K562 (cell line): ENCODE data around the gene CCDC88A.

Experiments used
- KLF13 ChIP-seq: fragments of 450-650 bp; IDR thresholded peaks from 2 replicates; pipeline ENCODE4 v1.6.1; 2016; ENCODE audit warnings: missing genetic modification characterization, low read depth, mild to moderate bottlenecking, missing compliant biosample characterization, moderate library complexity, borderline replicate concordance
- MYC ChIP-seq, 2 experiments: fragments of 250-450 bp in 1 of 2; sonication (Bioruptor Pico) in 1 of 2; IDR thresholded peaks; 2 replicates each; pipeline versions ENCODE4 v1.5.1 to v1.6.1; 2012 to 2021; ENCODE audit warnings: low read depth in 2 of 2, borderline replicate concordance in 1 of 2, improper control_type of control experiment in 1 of 2, low read length in 1 of 2, mild to moderate bottlenecking in 1 of 2, moderate library complexity in 1 of 2
- PHB2 ChIP-seq: fragments of 450-650 bp; IDR thresholded peaks from 2 replicates; pipeline ENCODE4 v1.6.1; 2017; ENCODE audit warnings: low read depth
- POLR2A ChIP-seq: fragments of 450-650 bp; conservative IDR thresholded peaks from 2 replicates; pipeline ENCODE4 v1.6.1; 2016
- SOX6 ChIP-seq: fragments of 450-650 bp; IDR thresholded peaks from 2 replicates; pipeline ENCODE4 v1.6.1; 2014; ENCODE audit warnings: mild to moderate bottlenecking
- SREBF1 ChIP-seq: fragments of 150-350 bp; IDR thresholded peaks from 2 replicates; pipeline ENCODE4 v1.6.1; 2014; ENCODE audit warnings: antibody characterized with exemption, low read depth, low read length, borderline replicate concordance
- ZNF175 ChIP-seq: fragments of 200-800 bp; sonication (Bioruptor generic); IDR thresholded peaks from 2 replicates; pipeline ENCODE4 v1.6.1; 2016; ENCODE audit warnings: low read depth, mild to moderate bottlenecking, missing genetic modification characterization, missing compliant biosample characterization
- ZNF3 ChIP-seq: fragments of 250-450 bp; sonication (Bioruptor Pico); IDR thresholded peaks from 2 replicates; pipeline ENCODE4 v1.5.0; 2021; ENCODE audit warnings: mild to moderate bottlenecking, moderate library complexity
- TF ChIP-seq, protein P1 (sequence below): fragments of 250-450 bp; sonication (Bioruptor Pico); IDR thresholded peaks from 2 replicates; pipeline ENCODE4 v1.8.0; 2021; ENCODE audit warnings: moderate library complexity, mild to moderate bottlenecking, inconsistent platforms
- TF ChIP-seq, protein P2 (sequence below), 3 experiments: IDR thresholded peaks in 2 of 3; conservative IDR thresholded peaks in 1 of 3; 2 replicates each; pipeline ENCODE4 v1.5.1; 2011 to 2012; ENCODE audit warnings: low read length in 3 of 3, mild to moderate bottlenecking in 3 of 3, control low read depth in 2 of 3, improper control_type of control experiment in 1 of 3, inconsistent platforms in 1 of 3, low read depth in 1 of 3, mixed read lengths in 1 of 3, moderate library complexity in 1 of 3; ENCODE audit not compliant: insufficient read depth in 2 of 3
- TF ChIP-seq, protein P3 (sequence below): fragments of 250-450 bp; sonication (Bioruptor Pico); IDR thresholded peaks from 2 replicates; pipeline ENCODE4 v1.8.0; 2022; ENCODE audit warnings: moderate library complexity, mild to moderate bottlenecking, inconsistent platforms
- TF ChIP-seq, protein P4 (sequence below): IDR thresholded peaks from 2 replicates; pipeline ENCODE4 v1.6.1; 2016; ENCODE audit warnings: missing genetic modification characterization, missing compliant biosample characterization

DNA sequence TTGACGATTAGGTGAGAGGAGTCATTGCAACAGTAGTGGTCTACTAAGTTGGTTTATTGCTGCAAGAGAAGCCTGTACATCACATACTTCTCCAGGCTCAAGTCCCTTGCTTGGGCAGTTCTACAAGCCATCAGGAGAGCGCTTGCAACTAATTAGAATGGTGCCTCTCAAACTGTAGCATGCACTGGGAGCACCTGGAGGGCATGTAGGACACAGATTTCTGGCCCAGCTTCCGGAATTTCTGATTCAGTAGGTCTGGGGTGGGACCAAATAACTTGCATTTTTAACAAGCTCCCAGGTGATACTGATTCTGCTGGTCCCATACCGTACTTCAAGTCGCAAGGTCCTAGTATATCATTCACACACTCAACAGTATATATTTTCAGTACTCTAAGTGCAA lies 34.5 kb upstream of the CCDC88A start:
- TF ChIP-seq SOX6 (no peak), ZNF3 (CRISPR knock-in tag) (no peak), MYC (IDR thresholded peaks at IDR 0.05; ENCODE audit: low read depth, low read length) (no peak), MYC (CRISPR knock-in tag; IDR thresholded peaks at IDR 0.05; ENCODE audit: borderline replicate concordance, low read depth) (no peak), SREBF1 (no peak), KLF13 (tag) (no peak), PHB2 (no peak), ZNF175 (CRISPR knock-in tag) (no peak), POLR2A (no peak)
- TF ChIP-seq, protein P1, sequence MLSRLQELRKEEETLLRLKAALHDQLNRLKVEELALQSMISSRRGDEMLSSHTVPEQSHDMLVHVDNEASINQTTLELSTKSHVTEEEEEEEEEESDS (CRISPR knock-in tag): no peak
- TF ChIP-seq, protein P2, sequence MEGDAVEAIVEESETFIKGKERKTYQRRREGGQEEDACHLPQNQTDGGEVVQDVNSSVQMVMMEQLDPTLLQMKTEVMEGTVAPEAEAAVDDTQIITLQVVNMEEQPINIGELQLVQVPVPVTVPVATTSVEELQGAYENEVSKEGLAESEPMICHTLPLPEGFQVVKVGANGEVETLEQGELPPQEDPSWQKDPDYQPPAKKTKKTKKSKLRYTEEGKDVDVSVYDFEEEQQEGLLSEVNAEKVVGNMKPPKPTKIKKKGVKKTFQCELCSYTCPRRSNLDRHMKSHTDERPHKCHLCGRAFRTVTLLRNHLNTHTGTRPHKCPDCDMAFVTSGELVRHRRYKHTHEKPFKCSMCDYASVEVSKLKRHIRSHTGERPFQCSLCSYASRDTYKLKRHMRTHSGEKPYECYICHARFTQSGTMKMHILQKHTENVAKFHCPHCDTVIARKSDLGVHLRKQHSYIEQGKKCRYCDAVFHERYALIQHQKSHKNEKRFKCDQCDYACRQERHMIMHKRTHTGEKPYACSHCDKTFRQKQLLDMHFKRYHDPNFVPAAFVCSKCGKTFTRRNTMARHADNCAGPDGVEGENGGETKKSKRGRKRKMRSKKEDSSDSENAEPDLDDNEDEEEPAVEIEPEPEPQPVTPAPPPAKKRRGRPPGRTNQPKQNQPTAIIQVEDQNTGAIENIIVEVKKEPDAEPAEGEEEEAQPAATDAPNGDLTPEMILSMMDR (IDR thresholded peaks at IDR 0.05 in 2 of 3, conservative IDR thresholded peaks at IDR 0.05 in 1 of 3; ENCODE audit: insufficient read depth in 2 of 3, low read depth in 1 of 3, low read length in 3 of 3): no peak
- TF ChIP-seq, protein P3, sequence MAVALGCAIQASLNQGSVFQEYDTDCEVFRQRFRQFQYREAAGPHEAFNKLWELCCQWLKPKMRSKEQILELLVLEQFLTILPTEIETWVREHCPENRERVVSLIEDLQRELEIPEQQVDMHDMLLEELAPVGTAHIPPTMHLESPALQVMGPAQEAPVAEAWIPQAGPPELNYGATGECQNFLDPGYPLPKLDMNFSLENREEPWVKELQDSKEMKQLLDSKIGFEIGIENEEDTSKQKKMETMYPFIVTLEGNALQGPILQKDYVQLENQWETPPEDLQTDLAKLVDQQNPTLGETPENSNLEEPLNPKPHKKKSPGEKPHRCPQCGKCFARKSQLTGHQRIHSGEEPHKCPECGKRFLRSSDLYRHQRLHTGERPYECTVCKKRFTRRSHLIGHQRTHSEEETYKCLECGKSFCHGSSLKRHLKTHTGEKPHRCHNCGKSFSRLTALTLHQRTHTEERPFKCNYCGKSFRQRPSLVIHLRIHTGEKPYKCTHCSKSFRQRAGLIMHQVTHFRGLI (CRISPR knock-in tag): no peak
- TF ChIP-seq, protein P4, sequence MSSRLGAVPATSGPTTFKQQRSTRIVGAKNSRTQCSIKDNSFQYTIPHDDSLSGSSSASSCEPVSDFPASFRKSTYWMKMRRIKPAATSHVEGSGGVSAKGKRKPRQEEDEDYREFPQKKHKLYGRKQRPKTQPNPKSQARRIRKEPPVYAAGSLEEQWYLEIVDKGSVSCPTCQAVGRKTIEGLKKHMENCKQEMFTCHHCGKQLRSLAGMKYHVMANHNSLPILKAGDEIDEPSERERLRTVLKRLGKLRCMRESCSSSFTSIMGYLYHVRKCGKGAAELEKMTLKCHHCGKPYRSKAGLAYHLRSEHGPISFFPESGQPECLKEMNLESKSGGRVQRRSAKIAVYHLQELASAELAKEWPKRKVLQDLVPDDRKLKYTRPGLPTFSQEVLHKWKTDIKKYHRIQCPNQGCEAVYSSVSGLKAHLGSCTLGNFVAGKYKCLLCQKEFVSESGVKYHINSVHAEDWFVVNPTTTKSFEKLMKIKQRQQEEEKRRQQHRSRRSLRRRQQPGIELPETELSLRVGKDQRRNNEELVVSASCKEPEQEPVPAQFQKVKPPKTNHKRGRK (tag): no peak
